C4-2B (cell line): ENCODE measurements around the gene KRTAP2-4.
"Not testable (repeated sequence)": the region's sequence is repeated elsewhere in the genome, so short reads cannot be mapped to it uniquely, and the experiment has no call there.

Experiments used
- ZFX ChIP-seq: fragments of 450-650 bp; IDR thresholded peaks from 2 replicates; pipeline ENCODE4 v1.6.1; 2017
- TF ChIP-seq, protein P1 (sequence below): fragments of 450-650 bp; conservative IDR thresholded peaks from 2 replicates; pipeline ENCODE4 v1.5.1; 2017; ENCODE audit warnings: mild to moderate bottlenecking

DNA sequence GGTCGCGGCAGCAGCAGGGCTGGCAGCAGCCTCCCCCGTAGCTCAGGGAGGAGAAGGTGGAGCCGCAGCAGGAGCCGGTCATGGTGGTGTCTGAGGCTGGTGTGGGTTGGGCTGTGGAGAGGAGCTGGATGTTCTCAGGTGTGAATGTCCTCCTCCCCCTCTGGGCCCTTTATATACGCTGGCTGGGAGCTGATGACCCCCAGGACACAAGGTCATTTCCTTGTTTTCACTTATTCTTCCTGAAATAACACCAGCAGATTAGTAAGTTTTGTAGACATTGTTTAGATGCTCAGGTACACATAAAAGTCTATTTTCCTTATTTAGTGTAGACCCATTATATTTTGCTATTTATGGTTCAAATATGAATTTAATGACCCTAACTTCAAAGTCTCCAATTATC, 10.5 kb downstream of the KRTAP2-4 start, which contains the start of gene KRTAP2-2:
- TF ChIP-seq, protein P1, sequence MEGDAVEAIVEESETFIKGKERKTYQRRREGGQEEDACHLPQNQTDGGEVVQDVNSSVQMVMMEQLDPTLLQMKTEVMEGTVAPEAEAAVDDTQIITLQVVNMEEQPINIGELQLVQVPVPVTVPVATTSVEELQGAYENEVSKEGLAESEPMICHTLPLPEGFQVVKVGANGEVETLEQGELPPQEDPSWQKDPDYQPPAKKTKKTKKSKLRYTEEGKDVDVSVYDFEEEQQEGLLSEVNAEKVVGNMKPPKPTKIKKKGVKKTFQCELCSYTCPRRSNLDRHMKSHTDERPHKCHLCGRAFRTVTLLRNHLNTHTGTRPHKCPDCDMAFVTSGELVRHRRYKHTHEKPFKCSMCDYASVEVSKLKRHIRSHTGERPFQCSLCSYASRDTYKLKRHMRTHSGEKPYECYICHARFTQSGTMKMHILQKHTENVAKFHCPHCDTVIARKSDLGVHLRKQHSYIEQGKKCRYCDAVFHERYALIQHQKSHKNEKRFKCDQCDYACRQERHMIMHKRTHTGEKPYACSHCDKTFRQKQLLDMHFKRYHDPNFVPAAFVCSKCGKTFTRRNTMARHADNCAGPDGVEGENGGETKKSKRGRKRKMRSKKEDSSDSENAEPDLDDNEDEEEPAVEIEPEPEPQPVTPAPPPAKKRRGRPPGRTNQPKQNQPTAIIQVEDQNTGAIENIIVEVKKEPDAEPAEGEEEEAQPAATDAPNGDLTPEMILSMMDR: not testable (repeated sequence)
- TF ChIP-seq ZFX: not testable (repeated sequence)
